ENCODE measurements around the gene TLE1.
"Not testable (repeated sequence)": the region's sequence is repeated elsewhere in the genome, so short reads cannot be mapped to it uniquely, and the experiment has no call there.

The TLE1 gene

DNA sequence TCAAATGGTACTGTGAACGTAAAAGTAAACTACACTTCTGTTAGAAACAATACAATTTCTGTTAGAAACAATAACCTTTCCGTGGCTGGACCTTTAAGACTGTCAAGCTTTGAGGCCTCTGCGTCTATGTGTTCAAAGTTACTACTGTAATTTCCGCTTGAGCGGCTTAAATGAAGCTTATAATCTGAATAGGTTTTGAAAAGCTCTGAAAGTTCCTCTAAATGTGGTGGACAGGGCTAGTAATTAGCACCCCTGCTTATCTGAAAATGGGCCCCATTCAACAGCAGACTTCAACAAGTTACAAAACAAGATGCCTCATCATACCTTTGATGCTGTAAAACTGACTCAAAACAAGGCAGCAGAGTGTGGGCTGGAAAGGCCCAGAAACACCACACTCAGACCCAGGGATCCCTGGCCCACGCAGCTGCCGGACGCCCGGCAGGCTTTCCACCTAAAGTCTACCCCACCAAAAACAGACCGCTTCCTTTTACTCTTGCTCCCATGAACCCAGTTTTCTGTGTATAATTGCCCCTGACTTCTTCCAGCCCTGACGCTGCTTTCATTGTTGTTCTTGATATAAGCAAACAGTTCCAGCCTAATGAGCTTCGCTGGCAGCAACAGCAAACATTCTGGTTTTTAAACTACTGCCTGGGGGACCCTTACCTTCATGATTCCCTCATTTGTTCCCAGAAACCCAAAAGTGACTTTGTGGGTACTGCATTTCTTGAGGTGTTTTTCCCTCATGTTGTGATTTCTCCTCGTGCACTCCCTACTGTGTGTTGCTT lies 66.7 kb downstream of the TLE1 start:
- DNase-seq (ENCODE audit: low read depth): no peak

DNA sequence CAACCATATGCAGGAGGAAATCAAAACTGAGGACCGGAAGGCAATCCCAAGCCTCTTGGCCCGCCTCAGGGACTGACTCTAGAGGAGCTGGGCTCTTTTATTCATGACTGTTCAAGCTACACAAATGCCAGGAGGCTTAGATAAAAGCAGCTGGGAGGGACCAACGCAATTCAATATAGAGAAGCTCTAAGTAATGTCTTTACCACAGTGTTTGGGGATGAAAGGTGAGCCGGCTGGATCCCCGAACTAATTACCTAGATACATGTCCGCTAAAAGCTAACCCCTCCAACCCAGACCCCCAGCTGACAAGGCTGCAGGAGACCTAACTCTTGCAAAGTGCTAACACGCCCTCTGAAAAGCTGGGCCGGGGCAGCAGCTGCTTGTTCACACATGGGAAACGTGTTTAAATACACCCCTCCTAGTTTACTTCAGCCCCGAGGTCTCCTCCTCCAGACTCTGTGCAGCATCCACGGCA lies 67.5 kb downstream of the TLE1 start:
- no peak for DNase-seq (ENCODE audit: low read depth)

DNA sequence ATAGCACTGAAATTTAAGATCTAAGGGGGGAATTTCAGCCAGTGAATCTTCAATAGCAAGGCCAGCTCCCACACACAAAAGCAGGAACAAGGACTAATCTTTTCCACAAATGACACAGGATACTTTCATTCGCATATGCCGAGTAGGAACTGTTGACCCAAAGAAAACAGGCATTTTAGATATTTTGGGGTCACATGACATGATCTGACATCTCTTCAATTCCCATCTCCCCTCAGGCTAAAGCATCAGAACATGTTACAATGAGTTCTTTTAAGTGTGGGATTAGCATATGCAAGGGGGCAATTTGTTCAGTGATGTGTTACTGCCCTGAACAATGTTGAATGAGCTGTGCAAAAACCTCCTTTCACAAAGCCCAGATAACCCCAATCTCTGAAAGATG lies 68.2 kb downstream of the TLE1 start:
- no peak for DNase-seq (ENCODE audit: low read depth)

DNA sequence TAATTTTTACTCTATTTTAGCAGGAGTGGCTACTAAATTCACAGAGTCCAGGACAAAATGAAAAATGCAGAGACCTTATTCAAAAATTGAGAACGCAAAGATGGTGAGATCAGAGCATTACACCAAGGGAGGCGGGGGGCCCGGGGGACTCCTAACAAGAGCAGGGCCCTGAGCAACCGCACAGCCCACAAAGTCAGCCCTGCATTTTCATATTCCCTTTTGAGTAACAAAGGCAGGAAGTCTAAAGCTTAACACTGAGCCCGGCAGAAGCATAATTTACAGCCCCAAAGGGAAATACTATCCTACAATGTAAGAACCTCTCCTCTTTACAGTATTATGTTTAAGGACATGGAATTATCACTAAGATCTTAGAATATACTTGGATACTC lies 69.4 kb downstream of the TLE1 start:
- DNase-seq (ENCODE audit: low read depth): no peak

DNA sequence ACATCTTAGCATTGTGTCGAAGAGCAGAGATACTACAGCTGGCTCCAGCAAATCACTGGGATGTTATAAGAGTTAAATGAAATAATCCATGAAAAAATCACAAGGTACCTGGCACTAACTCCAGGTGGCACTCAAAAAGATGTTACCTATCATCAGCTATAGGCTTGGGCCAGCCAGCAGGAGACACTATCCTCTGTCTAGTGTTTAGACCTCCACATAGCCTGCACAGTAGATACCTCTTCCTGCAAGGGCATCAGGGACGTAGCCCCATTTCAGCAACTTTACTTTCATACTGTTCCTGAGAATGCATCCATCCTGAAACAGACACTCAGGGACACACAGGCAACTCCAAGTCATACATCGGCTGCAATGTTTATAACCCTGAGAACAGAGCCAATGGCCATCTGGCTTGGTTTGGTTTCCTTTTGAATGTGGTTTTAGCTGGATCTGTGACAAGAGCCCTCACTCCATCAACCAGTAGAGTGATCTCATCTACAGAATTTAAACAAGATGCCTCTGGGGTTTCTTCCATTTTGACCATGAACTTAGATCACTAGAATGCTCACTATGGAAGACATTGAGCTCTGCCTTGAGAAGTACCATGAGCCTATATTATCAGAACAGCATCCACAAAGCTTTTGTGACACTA lies 69.9 kb downstream of the TLE1 start:
- no peak for DNase-seq (ENCODE audit: low read depth)

DNA sequence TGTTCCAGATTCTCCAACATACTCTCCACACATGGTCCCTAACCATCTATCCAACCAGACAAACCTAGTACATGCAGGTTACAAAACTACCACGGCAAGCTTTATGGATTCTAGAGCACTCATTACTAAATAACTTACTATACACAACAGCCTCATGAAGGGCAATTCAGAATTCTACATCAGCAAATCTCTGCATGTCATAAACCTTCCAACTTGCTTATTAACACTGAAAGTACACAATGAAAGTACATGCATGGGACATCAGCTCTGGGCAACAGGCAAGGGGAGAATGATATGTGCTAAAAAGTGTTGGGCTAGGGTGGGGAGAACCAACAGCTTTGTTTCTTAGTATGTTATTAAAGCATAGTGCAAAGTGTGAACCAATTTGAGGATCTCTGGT lies 70.4 kb downstream of the TLE1 start:
- DNase-seq (ENCODE audit: low read depth): no peak

DNA sequence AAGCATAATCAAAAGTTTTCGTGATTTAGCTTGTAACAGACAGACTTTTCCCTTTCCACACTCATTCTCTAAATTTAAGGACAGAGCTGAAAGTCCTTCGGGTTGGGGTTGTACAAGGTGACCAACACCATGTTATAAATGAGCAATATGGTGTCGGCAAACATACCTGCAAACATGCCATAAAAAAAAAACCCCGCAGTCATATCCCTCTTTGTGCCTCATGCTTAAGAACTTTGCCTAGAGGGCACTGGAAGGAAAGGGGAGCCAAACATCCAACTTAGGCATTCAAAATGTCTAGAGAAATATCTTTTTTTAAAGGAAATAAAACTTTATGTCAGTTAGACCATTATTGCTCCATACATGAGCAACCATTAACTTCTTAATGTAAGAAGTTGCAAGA lies 73.2 kb downstream of the TLE1 start:
- no peak for DNase-seq (ENCODE audit: low read depth)

DNA sequence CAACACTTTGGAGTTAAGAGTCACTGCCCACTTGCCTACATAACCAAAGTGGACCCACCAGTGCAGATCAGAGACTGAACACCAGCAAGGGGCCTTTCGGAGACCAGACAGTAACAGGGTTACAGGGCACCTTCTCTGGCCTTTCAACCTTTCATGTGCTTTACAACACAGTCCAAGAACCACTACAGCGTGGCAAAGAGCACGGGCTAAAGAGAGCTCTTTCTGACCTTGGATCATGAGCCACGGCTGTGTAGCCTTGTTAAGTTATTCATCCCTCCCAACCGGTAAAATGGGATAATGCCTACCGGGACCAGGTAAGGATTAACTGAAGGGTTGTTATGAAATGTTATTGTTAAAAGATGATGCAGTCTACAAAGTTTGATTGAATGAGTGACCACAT lies 75.0 kb downstream of the TLE1 start:
- no peak for DNase-seq (ENCODE audit: low read depth)

DNA sequence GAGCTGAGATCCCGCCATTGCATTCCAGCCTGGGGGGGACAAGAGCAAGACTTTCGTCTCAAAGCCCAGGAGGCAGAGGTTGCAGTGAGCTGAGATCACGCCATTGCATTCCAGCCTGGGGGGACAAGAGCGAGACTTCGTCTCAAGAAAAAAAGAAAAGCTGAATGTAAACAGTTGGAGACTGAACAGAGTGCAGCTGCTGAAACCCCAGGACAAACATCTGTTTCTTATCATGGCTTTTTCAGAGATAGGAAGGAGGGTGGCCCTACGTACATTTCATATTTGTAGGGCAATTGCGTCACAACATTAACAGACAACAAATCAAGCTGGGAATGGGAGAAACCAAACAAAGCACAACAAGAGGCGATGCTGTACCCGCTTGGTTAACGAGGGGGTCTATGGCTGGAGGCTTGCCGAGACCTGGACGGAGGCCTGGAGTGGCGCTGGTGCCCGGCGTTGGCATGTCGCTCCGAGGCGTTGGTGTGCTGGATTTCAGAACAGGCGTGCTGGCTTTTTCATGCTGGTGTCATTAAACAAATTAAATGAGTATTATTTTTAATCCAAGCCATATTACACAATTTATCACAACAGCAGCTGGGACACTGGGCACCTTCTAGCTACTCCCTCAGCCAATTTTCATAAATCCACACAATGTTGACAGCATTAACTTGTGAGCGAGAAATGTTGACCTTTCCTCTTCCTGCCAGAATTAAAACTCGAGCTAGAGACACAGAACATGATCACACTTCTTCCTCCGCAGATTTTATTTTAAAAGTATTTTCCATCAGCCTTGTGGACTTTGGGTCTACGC lies 76.1 kb downstream of the TLE1 start:
- no peak for DNase-seq (ENCODE audit: low read depth)

DNA sequence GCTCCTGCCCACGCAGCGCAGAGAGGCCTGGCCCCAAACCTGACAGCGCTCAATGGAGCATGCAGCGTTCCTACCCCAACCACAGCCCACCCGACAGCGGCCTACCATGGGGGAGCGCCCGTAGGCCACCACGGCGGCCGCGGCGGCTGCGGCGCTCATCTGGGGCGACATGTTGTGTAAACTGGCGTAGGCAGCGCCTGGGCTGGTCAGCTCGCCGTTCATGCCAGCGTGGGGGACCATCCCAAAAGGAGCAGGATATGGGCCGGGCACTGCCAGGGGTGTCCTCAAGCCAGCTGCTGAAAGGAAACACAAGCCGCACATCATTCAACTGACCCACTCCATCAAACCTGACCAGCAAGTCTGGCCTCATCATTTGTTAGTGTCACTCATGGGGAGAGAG lies 77.7 kb downstream of the TLE1 start:
- no peak for DNase-seq (ENCODE audit: low read depth)

DNA sequence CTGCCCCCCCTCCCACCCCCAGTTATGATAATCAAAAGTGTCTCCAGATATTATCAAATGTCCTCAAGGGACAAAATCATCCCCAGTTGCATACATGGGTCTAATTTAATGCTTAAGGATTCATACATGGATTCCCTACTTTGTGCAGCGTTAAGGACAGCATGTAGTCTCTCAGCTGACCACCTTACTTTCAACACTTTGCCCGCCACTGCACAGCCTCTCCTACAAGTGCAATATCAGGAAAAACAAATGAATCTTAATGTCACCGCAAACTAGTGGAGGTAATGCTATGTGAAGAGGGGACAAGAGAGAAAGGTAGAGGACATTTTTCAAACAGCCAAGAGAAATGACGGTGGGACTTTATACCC lies 78.6 kb downstream of the TLE1 start:
- DNase-seq (ENCODE audit: low read depth): no peak

DNA sequence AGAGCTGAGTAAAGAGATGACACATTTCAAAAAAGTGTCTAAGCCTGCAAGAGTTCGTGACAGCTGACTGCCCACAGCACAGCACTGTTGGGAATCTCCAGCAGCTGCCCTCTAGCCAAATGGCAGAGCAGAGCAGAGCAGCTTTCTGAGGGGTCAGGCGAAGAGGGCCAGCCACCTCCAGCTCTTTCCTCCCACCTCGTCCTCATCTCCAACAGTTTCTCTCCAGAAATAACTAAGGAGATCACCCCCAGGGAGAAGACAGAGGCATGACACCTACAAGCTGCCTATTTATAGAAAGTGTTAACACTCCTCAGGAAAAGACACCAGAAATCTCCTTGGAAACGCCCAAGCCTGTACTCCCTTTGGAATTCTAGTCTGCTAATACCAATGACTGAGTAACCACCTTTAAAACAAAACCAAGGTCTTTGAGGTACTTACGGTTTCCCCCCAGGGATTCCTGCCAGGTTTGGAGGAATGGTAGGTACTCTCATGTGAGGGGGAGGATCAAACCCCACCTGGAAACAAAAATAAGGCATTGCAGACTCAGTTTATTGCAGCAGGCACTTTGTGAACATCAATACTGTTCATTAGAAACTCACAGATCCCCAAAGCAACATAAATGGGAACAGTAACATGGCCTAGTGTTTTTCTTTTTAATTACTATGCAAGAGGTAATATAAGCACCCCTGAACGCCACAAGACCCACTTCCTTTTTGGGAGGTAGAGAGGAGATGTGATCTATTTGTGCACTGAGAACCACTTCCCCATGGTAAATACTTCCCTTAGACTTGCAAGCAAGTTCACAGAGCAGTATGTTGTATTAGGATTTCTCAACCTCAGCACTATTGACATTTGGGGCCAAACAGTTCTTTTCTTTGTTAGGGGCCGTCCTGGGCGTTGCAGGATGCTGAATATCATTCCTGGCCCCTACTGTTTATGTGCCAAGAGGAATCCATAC lies 79.3 kb downstream of the TLE1 start:
- no peak for DNase-seq (ENCODE audit: low read depth)

DNA sequence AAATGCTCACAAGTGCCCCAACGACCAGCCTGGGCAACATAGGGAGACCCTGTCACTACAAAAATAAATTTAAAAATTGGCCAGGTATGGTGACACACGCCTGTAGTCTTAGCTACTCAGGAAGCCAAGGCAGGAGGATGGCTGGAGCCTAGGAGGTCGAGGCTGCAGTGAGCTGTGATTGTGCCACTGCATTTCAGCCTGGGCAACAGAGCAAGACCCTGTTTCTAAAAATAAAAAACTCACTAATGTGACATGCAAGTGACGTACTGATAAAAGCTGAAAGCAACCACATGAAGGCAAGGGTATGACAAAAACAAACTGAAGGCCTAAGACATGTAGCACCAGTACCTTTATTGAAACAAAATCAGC lies 81.1 kb downstream of the TLE1 start:
- DNase-seq (ENCODE audit: low read depth): no peak

DNA sequence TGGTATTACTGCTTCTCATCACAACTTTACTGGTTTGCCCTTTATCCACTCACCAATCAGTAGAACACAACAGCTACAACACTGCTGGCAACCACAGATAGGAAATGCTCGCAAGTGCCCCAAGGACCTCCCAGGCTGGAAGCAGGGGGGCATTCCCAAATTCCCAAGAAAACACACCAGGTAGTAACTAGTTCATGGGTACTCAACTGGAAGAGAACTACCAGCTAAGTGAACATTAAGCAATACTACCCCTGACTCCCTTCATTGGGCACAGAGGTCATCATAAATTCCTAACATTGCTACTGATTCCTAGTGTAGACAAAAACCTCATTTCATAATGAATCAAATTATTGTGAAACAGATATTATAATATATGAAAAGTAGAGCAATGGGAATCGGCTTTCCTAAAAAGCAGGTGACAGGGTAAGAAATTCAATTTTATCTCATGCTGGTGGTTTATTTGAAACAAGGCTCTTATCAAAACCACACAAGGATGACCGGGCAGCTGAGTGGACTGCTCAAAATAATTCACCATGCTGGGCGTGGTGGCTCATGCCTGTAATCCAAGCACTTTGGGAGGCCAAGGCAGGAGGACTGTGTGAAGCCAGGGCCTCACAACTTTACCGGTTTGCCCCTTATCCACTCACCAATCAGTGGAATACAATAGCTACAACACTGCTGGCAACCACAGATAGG lies 81.6 kb downstream of the TLE1 start:
- DNase-seq (ENCODE audit: low read depth): no peak

DNA sequence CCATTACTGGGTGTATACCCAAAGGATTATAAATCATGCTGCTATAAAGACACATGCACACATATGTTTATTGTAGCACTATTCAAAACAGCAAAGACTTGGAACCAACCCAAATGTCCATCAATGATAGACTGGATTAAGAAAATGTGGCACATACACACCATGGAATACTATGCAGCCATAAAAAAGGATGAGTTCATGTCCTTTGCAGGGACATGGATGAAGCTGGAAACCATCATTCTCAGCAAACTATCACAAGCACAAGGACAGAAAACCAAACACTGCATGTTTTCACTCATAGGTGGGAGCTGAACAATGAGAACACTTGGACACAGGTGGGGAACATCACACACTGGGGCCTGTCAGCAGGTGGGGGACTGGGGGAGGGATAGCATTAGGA lies 83.1 kb downstream of the TLE1 start:
- DNase-seq (ENCODE audit: low read depth): not testable (repeated sequence)

DNA sequence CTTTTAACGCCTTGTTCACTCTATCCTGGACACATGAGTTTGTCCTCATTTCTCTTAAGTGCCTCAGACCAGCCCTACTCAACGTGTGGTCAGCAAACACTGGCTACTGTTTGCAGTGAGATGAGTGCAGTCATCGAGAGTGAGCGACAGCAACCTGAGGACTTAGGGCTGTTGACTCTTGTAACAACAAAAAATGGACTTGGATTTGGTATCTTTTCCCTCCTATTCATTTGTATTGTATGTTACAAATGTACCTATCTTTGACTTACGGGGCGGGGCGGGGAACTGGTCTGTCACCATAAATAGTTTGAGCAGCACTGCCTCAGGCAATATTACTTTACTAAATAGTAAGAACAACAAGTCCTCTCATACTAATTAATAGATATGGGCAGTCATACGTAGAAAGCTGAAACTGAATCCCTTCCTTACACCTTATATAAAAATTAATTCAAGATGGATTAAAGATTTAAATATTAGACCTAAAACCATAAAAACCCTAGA lies 84.1 kb downstream of the TLE1 start:
- no peak for DNase-seq (ENCODE audit: low read depth)

DNA sequence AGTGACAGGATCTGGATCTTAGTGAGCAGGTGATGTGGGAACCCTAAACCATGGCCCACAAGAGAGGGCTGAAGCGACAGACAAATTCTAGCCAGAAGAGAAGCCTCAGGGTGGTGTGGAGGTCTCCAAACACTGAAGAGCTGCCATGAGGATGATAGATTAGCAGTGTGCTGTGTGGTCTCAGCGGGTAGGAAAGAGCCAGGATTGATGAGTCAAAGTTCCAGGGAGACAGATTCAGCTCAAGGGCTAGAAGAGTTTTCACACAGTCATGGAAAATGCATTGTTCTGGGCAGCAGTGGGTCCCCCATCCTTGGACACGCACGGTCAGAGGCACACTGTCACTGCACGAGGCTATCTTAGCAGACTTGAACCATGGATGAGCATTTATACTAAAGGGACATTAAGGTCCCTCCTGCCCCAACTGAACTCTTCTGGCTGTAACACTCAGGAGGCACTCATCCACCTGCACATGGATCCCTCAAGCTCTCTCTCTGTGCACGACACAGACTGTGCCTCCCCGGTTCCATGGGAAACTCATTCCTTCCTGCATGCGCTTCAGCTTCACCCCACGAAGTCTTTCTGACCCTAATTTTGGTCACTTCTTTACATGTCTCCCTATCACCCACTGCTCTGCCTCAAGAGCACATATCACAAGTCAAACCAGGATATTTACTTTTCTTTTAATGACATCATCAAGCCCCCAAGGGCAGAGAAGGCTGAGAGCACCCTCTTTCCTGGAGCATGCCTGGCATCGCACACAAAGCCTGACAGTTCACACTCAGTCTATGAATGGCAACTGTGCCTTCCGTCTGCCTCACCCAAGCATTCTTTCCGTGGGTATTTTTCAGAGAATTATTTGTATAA lies 84.8 kb downstream of the TLE1 start:
- no peak for DNase-seq (ENCODE audit: low read depth)

DNA sequence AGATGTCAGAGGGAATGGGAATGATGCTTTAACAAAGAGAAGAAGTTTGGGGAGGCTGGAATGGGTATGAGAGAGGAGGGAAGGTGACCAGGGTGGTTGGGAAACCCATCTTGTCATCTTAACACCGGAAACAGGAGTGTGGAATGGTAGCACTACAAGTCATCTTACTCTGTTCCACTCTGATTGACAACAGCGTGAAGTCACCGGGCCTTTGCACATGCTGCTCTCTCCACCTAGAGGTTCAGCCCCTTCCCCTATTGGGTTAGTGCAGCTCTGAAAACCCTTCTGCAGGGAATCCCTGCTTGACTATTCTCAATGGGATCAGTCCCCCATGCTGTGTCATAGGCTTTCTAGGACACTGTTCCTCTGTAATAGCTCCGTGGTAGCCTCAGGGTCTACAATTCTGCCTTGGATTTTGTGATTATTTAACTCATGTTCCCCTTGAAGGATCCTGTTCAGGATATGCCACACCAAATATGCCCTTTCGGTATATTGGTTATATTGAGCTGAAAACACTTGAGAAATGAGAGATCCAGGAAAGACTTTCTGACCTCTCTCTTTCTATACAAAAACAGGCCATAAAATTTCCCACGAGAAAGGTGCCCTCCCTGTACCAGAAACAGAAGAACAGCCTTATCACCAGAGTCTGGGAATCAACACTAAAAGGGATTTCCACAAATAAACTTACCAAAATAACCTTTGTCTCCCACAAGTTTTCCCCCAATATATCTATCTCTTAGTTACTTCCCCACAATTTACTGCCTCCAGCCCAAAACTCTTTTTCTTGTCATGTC lies 86.3 kb downstream of the TLE1 start:
- no peak for DNase-seq (ENCODE audit: low read depth)

Measured in activated T-helper 1 cell treated with Interleukin-2 at 50 U/mL for 16 hours (primary cell).